BLaER1 treated with 17β-estradiol and CSF1 and Interleukin-3, amounts not matched to agents 10 nM and 100 nM (cell line): ENCODE data around the gene RBM26.

ENCODE experiments used
- H3K27ac ChIP-seq, 11 experiments: shearing (Covaris generic); formaldehyde crosslinking; 2 replicates each; pipeline ENCODE4 v1.8.1; 2022
- H3K27me3 ChIP-seq, 11 experiments: shearing (Covaris generic); formaldehyde crosslinking; 2 replicates each; pipeline ENCODE4 v1.8.1; 2022
- H3K36me3 ChIP-seq, 11 experiments: shearing (Covaris generic); formaldehyde crosslinking; 2 replicates each; pipeline ENCODE4 v1.8.1; 2022
- H3K4me1 ChIP-seq, 10 experiments: shearing (Covaris generic); formaldehyde crosslinking; 2 replicates each; pipeline ENCODE4 v1.8.1; 2022
- H3K4me2 ChIP-seq, 11 experiments: shearing (Covaris generic); formaldehyde crosslinking; 2 replicates each; pipeline ENCODE4 v1.8.1; 2022
- H3K4me3 ChIP-seq, 10 experiments: shearing (Covaris generic); formaldehyde crosslinking; 2 replicates each; pipeline ENCODE4 v1.8.1; 2022
- H3K9ac ChIP-seq, 11 experiments: shearing (Covaris generic); formaldehyde crosslinking; 2 replicates each; pipeline ENCODE4 v1.8.1; 2022
- H3K9me3 ChIP-seq, 11 experiments: shearing (Covaris generic); formaldehyde crosslinking; replicated peaks in 1 of 11; 2 replicates each; pipeline ENCODE4 v1.8.1; 2022
- H4K20me1 ChIP-seq, 11 experiments: shearing (Covaris generic); formaldehyde crosslinking; 2 replicates each; pipeline ENCODE4 v1.8.1; 2022
- Cebpa-rat ChIP-seq, 11 experiments: shearing (Covaris generic); IDR thresholded peaks; 2 replicates each; pipeline ENCODE4 v1.8.1; 2022

The RBM26 gene

DNA sequence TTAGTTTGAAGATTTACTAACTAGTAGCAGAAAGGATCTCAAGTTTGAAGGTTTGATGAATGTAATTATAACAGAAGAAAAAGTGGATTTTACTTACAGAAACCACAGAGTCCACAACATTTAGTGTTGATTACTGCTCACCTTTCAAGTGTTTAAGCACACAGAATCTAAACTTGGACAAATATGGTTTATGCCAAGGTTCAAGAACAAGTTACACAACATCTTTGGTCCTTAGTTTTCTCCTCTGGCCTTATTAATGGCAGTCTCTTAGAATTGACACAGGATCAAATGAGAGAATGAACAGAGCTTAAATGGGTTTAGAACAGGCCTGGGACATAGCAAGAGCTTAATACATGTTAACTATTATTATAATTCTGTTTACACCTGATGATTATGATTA is 133.0 kb downstream of the RBM26 start:
- no peak for TF ChIP-seq Cebpa-rat (IDR thresholded peaks at IDR 0.05)
- Histone ChIP-seq H3K4me3 (no peak overlapping the region), H3K4me1 (no peaks in the 10 kb centered on the region), H4K20me1 (no peaks in the 10 kb centered on the region), H3K4me2 (no peak overlapping the region), H3K36me3 (no peaks in the 10 kb centered on the region), H3K27me3 (no peaks in the 10 kb centered on the region), H3K9me3 (no peaks in the 10 kb centered on the region), H3K9ac (no peak overlapping the region), H3K27ac (no peak overlapping the region)

DNA sequence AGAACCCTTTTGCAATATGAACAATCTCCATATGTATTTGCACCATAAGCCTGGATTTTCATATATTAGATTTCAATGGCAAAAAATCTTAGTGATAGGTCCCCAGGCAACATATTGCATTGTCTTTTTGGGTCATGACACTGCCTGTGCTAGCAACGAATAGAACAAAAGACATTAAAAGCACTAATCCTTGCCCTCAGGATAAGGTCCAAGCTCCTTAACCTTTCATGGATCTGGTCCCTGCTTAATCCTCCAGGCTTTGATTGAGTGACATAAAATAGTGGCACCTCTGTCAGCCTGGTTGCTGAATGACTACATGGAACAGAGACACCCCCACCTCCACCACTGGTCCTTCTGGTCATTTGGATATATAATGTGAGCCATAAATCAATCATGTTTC is 134.4 kb downstream of the RBM26 start:
- no peaks in the 10 kb centered on the region for H3K36me3 ChIP-seq
- no peaks in the 10 kb centered on the region for H3K27me3 ChIP-seq
- no peaks in the 10 kb centered on the region for H4K20me1 ChIP-seq
- H3K4me2 ChIP-seq = no peak overlapping the region
- no peak overlapping the region for H3K4me3 ChIP-seq
- H3K4me1 ChIP-seq = no peaks in the 10 kb centered on the region
- no peaks in the 10 kb centered on the region for H3K9me3 ChIP-seq
- H3K27ac ChIP-seq = no peak overlapping the region
- no peak overlapping the region for H3K9ac ChIP-seq
- no peak for TF ChIP-seq Cebpa-rat (IDR thresholded peaks at IDR 0.05)

DNA sequence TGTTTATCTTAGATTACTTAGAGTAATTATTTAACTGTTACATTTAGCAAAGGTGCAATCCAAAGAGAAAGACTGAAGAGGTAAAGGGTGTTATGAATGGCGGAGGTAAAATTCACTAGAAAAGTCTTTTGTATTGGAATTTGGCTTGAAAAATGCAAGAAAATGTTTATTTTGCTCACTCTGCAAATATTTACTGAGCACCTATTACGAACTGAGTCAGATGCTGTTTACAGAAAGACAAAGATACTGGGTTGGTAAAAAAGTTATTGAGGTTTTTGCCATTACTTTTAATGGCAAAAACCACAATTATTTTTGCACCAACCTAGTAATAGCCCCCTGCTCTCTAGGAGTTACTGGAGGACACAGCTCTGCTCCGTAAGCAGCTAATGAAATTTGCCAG is 135.2 kb downstream of the RBM26 start:
- Histone ChIP-seq H4K20me1 (no peaks in the 10 kb centered on the region), H3K9me3 (no peaks in the 10 kb centered on the region)
- no peak for TF ChIP-seq Cebpa-rat (IDR thresholded peaks at IDR 0.05)

More for the DNA sequence above, 135.2 kb downstream of the RBM26 start:
- no peak overlapping the region for H3K4me2 ChIP-seq
- H3K36me3 ChIP-seq = no peaks in the 10 kb centered on the region
- H3K27ac ChIP-seq = no peak overlapping the region
- no peaks in the 10 kb centered on the region for H3K4me1 ChIP-seq
- no peak overlapping the region for H3K4me3 ChIP-seq
- H3K9ac ChIP-seq = no peak overlapping the region
- H3K27me3 ChIP-seq = no peaks in the 10 kb centered on the region
